GM19438 (cell line): ENCODE measurements around the gene CDH13.

Source experiments
- ATAC-seq: cut with Tn5 transposase; IDR thresholded peaks from one replicate; pipeline ENCODE4 v1.9.1; 2021; ENCODE audit warnings: low read depth; ENCODE audit not compliant: unreplicated experiment

Gene CDH13

GRCh38 chr16:83258366-83258928, 631.7 kb downstream of the CDH13 start:
- ATAC-seq, result no peak

GRCh38 chr16:83266848-83267553, 640.2 kb downstream of the CDH13 start:
- no peak for ATAC-seq

GRCh38 chr16:83268169-83268568, 641.4 kb downstream of the CDH13 start:
- ATAC-seq, result no peak

GRCh38 chr16:83269048-83269447, 642.3 kb downstream of the CDH13 start:
- no peak for ATAC-seq

- no peak for ATAC-seq
Measured at GRCh38 chr16:83269541-83269940, 642.8 kb downstream of the CDH13 start.

- ATAC-seq, result no peak
Measured at GRCh38 chr16:83270061-83270460, 643.3 kb downstream of the CDH13 start.

- no peak for ATAC-seq
Measured at GRCh38 chr16:83270640-83271039, 643.9 kb downstream of the CDH13 start.

GRCh38 chr16:83271123-83271522, 644.4 kb downstream of the CDH13 start:
- ATAC-seq, result no peak

GRCh38 chr16:83271970-83272575, 645.3 kb downstream of the CDH13 start:
- no peak for ATAC-seq

- ATAC-seq, result no peak
Measured at GRCh38 chr16:83272843-83273242, 646.1 kb downstream of the CDH13 start.

- ATAC-seq, result no peak
Measured at GRCh38 chr16:83273504-83274173, 646.9 kb downstream of the CDH13 start.

- ATAC-seq, result no peak
Measured at GRCh38 chr16:83279251-83279650, 652.5 kb downstream of the CDH13 start.

GRCh38 chr16:83285921-83286320, 659.2 kb downstream of the CDH13 start:
- no peak for ATAC-seq

GRCh38 chr16:83296505-83296904, 669.7 kb downstream of the CDH13 start:
- no peak for ATAC-seq

GRCh38 chr16:83298541-83298940, 671.8 kb downstream of the CDH13 start:
- ATAC-seq, result no peak

GRCh38 chr16:83300326-83300725, 673.6 kb downstream of the CDH13 start:
- ATAC-seq, result no peak

GRCh38 chr16:83301971-83302370, 675.2 kb downstream of the CDH13 start:
- ATAC-seq, result no peak

GRCh38 chr16:83302853-83303252, 676.1 kb downstream of the CDH13 start:
- no peak for ATAC-seq

GRCh38 chr16:83305092-83305491, 678.3 kb downstream of the CDH13 start:
- ATAC-seq, result no peak

GRCh38 chr16:83306961-83307593, 680.3 kb downstream of the CDH13 start:
- no peak for ATAC-seq

GRCh38 chr16:83307594-83307992, 680.8 kb downstream of the CDH13 start:
- ATAC-seq, result no peak
